HG03558 (cell line): Measurements from ENCODE around the gene MIGA1.
"Not testable (repeated sequence)": the region's sequence is repeated elsewhere in the genome, so short reads cannot be mapped to it uniquely, and the experiment has no call there.

Experiments used
- ATAC-seq: cut with Tn5 transposase; IDR thresholded peaks from one replicate; pipeline ENCODE4 v1.9.1; 2021; ENCODE audit warnings: moderate number of reproducible peaks; ENCODE audit not compliant: unreplicated experiment; ENCODE audit errors: extremely low read depth

Gene MIGA1

DNA sequence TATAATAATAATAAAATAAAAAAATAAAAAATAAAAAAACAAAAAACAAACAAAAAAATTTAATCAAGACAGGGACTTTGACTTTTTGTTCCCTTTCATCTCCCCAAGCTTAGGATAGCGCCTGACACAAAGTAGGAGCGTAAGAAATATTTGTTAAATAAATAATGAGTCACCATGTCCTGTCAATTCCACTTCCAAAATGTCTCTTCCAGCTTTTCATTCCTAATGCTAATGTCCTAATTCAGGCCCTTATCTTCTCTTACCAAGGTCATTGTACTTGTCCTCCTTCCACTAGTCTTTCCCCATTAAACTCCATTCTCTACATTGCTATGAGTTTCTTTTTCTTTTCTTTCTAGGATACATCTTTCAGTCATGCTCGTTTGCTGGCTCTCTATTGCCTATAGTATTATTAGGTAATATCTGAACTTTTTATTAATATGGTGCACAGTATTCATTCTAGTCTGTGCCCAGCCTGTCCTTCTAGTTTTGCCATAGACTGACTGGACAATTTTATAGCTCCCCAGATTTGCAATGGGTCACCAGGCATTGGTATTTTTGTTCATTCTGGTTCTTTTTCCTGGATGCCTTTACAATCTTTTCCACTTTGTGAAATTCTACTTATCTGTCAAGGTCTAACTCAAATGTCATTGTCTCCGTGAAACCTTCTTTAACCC is 120.3 kb downstream of the MIGA1 start:
- ATAC-seq: no peak

DNA sequence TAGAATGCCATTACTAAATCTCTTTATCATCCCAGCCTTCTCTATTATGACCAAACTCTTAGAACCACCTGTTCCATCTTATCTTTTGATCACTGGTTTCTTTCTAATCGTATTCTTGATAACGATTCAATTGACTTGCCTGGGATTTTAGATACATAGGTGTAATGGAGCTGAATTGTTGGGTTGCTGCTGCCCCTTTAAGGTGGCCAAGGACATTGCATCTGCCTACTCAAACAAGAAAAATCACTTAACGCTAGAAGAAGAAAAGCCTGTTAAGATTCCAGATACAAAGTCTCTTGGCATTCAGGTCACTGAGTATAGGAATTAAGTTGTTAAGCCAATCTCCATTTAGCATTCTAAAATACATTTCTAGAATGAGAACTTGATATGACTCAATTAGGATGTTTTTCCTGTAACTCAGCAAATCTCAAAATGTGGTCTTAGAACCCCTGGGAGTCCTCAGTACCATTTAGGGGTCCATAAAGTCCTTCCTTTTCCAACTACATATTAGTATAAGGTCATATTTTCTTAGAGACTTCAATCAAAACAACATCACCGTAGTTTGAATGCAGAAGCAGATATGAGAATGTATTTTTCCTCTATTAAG is 121.3 kb downstream of the MIGA1 start:
- no peak for ATAC-seq

DNA sequence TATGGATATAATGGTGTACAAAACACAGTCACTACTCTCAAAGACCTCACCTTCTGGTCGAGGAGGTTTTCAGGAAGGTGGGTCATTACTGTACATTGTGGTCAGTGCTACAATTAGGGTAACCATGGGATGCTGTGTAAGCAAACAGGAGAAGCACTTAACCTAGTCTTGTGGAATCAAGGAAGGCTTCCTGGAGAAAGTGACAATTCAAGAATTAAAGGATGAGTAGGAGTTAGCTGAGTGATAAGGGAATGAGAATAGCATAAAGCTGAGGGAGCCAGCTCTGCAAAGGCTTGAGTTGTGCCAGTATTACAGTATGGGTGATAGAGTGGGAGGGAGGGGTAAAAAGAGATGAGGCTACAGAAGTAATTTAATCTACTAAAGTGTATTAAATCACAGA is 126.2 kb downstream of the MIGA1 start:
- ATAC-seq: no peak

DNA sequence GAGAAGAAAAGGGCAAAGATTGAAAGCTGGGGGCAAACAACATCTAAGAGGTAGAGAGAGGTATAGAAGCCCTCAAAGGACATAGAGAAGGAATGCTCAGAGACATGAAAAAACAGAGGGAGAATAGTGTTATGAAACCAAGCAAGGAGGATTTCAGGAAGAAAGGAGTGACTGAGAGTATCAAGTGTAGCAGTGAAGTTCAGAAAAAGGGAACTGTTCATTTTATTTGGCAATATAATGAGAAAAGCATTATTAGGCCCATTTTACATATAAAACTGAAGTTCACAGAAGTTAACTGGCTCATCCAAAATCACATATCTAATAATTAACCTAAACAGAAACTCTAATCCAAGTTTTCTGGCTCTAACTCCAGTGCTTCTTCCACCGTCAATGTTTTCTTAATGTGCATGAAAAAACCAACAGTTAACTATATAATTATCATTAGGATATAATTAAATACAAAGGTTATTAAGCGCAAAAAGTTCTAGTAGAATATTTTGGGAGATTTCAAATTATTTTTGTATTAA is 126.6 kb downstream of the MIGA1 start:
- ATAC-seq: no peak

DNA sequence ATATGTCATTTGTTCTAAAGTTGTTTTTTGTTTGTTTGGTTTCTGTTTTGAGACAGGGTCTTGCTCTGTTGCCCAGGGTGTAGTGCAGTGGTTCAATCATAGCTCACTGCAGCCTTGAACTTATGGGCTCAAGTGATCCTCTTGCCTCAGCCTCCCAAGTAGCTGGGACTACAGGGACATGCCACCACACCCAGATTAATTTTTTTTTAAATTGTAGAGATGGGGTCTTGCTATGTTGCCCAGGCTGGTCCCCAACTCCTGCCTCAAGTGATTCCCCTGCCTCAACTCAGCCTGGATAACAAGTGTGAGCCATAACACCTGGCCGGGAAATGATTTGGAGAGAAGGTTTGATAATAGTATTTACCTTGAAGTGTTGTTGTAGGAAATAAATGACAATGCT is 127.2 kb downstream of the MIGA1 start:
- no peak for ATAC-seq

DNA sequence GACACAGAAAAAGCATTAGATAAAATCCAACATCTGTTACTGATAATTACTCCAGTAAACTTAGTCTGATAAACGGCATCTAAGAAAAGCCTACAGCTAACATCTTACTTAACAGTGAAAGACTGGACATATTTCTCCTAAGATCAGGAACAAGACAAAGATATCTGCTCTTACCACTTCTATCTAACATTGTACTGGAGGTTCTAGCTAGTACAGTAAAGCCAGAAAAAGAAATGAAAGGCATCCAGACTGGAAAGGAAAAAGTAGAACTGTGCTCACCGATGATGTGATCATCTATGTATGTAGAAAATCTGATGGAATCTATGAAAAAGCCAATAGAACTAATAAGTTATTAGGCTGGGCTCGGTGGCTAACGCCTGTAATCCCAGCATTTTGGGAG is 130.7 kb downstream of the MIGA1 start:
- no peak for ATAC-seq

DNA sequence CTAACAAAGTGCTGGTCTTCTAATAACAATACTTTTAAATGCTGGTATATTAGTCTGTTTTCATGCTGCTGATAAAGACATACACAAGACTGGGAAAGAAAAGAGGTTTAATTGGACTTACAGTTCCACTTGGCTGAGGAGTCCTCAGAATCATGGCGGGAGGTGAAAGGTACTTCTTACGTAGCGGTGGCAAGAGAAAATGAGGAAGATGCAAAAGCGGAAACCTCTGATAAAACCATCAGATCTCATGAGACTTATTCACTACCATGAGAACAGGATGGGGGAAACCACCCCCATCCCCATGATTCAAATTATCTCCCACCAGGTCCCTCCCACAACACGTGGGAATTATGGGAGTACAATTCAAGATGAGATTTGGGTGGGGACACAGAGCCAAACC is 139.5 kb downstream of the MIGA1 start:
- not testable (repeated sequence) for ATAC-seq

DNA sequence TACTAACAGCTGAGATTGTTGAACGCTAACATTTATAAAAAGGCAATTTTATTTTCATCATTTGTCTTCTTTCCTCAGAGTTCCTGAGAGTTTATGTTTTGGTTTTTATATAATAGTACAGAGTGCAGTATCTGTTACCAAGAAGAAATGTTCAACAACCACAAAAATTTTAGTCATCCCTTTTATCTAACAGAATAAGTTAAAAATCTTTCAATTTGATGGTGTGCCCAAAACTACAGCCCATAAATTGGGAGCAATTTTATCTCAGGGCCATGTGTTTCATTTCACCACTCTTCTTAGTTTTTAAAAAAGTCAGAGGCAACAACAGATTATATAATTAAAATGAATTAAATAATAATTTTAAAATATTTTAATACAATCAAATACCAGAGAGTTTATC is 146.1 kb downstream of the MIGA1 start:
- ATAC-seq: no peak

DNA sequence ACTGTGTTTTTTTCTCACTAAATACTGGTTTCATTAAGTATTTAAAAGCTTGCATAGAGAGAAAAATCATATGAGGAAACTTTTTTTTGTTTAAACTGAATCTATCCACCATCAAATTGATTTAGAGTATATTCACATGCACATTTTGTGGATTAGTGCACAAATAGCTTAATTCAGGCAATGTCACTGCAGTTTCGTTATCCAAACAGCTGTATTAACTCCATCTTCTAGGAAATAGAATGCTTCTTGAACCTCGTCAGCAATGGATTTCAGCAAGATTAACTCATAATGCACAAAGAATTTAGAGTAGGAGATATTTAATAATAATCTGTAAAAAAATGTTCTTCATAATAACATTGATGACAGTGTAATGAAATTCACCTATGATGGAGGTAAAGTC is 146.5 kb downstream of the MIGA1 start:
- ATAC-seq: no peak

DNA sequence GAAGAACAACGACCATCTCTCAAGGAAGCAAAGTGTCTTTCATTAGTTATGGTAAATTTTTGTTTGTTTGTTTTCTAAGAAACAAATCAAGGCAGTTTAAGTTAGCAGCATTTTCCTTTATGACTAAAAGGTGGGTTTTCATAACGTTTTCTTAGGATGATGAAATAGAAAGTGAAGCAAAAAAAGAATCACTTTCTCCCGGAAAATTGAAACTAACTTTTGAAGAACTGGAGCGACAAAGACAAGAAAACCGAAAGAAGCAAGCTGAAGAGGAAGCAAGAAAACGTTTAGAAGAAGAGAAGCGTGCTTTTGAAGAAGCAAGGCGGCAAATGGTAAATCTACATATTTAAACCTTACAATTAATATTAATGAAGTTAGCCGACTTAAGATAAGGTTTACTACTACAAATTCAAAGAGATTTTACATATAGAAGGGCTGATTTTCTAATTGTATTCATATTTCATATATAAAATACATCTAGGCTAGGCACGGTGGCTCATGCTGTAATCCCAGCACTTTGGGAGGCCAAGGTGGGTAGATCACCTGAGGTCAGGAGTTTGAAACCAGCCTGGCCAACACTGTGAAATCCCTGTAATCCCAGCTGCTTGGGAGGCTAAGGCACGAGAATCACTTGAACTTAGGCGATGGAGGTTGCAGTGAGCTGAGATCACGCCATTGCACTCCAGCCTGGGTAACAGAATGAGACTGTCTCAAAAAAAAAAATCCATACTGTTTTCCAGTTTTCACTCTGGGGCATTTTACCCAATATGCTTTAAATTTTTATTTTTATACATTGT is 147.3 kb downstream of the MIGA1 start:
- no peak for ATAC-seq

DNA sequence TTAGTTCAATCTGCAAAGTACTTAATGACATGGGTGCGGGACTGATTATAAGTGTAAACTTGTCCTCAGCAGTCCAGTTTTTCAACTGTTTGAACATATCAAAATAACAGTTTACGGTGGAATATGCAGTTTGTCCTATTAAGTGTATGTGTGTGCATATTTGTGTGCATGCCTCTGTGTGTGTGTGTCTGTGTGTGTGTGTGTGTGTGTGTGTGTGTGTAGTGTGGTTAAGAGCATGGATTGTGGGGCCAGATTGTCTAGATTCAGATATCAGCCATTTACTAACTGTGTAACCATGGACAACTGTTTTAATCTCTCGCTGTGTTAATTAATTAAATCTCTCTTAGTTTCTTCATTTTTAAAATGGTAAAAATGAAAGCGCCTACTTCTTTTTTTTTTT is 148.0 kb downstream of the MIGA1 start:
- ATAC-seq: no peak
